Spleen (tissue), 11 donors: ENCODE measurements around the gene PRR22. TPM values are rescaled to one million over a fixed set of nuclear protein-coding genes. Genes with fewer than 3 reads are reported as not detected.

Source experiments
- DNase-seq: peaks from one replicate; pipeline ENCODE4 v3.0.0-alpha.2; 2020
- H3K27ac ChIP-seq, 8 donors: fragments of 200-600 bp; sonication (generic) in 7 of 8; 1 replicate in 4 of 8; 2 replicates in 4 of 8; pipeline versions ENCODE4 v1.5.0 to v1.8.0; 2016 to 2021; ENCODE audit warnings: inconsistent platforms in 4 of 8, mild to moderate bottlenecking in 4 of 8, moderate library complexity in 1 of 8
- H3K27me3 ChIP-seq, 7 donors: fragments of 200-600 bp; sonication (generic) in 6 of 7; replicated peaks in 1 of 7; 1 replicate in 4 of 7; 2 replicates in 3 of 7; pipeline versions ENCODE4 v1.5.0 to v1.8.0; 2016 to 2021; ENCODE audit warnings: inconsistent platforms in 3 of 7, mild to moderate bottlenecking in 1 of 7
- H3K36me3 ChIP-seq, 6 donors: fragments of 200-600 bp; sonication (generic) in 5 of 6; 1 replicate in 4 of 6; 2 replicates in 2 of 6; pipeline versions ENCODE4 v1.5.0 to v1.8.0; 2016 to 2021; ENCODE audit warnings: inconsistent platforms in 2 of 6
- H3K4me1 ChIP-seq, 6 donors: fragments of 200-600 bp; sonication (generic) in 5 of 6; 1 replicate in 3 of 6; 2 replicates in 3 of 6; pipeline versions ENCODE4 v1.5.0 to v1.8.0; 2016 to 2021; ENCODE audit warnings: inconsistent platforms in 3 of 6
- H3K4me3 ChIP-seq, 8 donors: fragments of 200-600 bp; sonication (generic) in 7 of 8; 1 replicate in 4 of 8; 2 replicates in 4 of 8; pipeline versions ENCODE4 v1.5.0 to v1.8.0; 2016 to 2021; ENCODE audit warnings: inconsistent platforms in 4 of 8, mild to moderate bottlenecking in 4 of 8, moderate library complexity in 2 of 8
- H3K9me3 ChIP-seq, 8 donors: fragments of 200-600 bp; sonication (generic) in 7 of 8; 1 replicate in 4 of 8; 2 replicates in 4 of 8; pipeline versions ENCODE4 v1.5.0 to v1.8.0; 2016 to 2021; ENCODE audit warnings: inconsistent platforms in 4 of 8
- CTCF ChIP-seq, 11 experiments: fragments of 200-600 bp in 7 of 11; fragments of 450-650 bp in 4 of 11; sonication (generic) in 4 of 11; IDR thresholded peaks in 8 of 11; conservative IDR thresholded peaks in 3 of 11; 1 replicate in 7 of 11; 2 replicates in 4 of 11; pipeline versions ENCODE4 v1.4.0 to v1.8.0; 2016 to 2021; ENCODE audit warnings: antibody characterized with exemption in 11 of 11, inconsistent platforms in 4 of 11, mild to moderate bottlenecking in 1 of 11
- POLR2A ChIP-seq, 3 donors: fragments of 450-650 bp; IDR thresholded peaks; one replicate each; pipeline ENCODE4 v1.5.1; 2017; ENCODE audit warnings: antibody characterized with exemption in 3 of 3, mild to moderate bottlenecking in 1 of 3
- POLR2AphosphoS5 ChIP-seq, 3 donors: sonication (generic); formaldehyde crosslinking; IDR thresholded peaks; one replicate each; pipeline ENCODE4 v1.5.1; 2017; ENCODE audit warnings: antibody characterized with exemption in 3 of 3
- WGBS, 5 donors: extraction: QIAGEN DNeasy Blood & Tissue Kit in 3 of 5; methylation state at CpG; one replicate each; pipeline versions ENCODE4 v1.1.5 to v1.1.7; 2013 to 2018; 5-methylcytosine and 5-hydroxymethylcytosine counted together
- intact Hi-C: fragments of 100-400 bp; cut with DNase I; formaldehyde crosslinking; loops from one replicate; pipeline ENCODE4 v1.15.0; 2023; ENCODE audit warnings: low total_unique reads
- polyA plus RNA-seq, 3 donors: library from polyadenylated mRNA; stranded (reverse); fragments of 200-250 nt; gene quantifications; one replicate each; pipeline ENCODE4 v1.2.1, GENCODE V29; 2013
- total RNA-seq, 7 donors: library from RNA; depleted of rRNA in 3 of 7; stranded (reverse); fragments of >200 nt in 3 of 7; fragmentation: NEBNext Ultra II Directional in 4 of 7; extraction: Animal tissue kit (Norgen Biotek cat#: 25700) in 4 of 7; gene quantifications; one replicate each; pipeline versions ENCODE4 v1.1.0 to v1.2.1, GENCODE V29; 2016 to 2021
- donor health status: healthy with polysubstance abuse.
- donor health status: DM: no; HTN: no; CAD: no; lungs with moderate emphysema.
- donor health status: DM: no; HTN: no; CAD: no.
- donor health status: Bipolar disorder and iron deficiency.
- donor health status: healthy.
- donor health status: DM: no; HTN: no; CAD: no.
- donor health status: DM: yes; HTN: yes; CAD: no.

The PRR22 gene
- total and polyA plus RNA-seq, 10 donors: 1.4 to 11.4 (median 4.3) TPM

- H3K27me3 ChIP-seq: peaks cover 0 to 18% (median 0%) of the 10 kb centered on the region in 7 donors
- H3K4me3 ChIP-seq: no peak overlapping the region
- TF ChIP-seq POLR2A (IDR thresholded peaks at IDR 0.05) (no peak), POLR2AphosphoS5 (IDR thresholded peaks at IDR 0.05) (no peak), CTCF (IDR thresholded peaks at IDR 0.05 in 8 of 11, conservative IDR thresholded peaks at IDR 0.05 in 3 of 11) (no peak)
- 72 to 87% (median 81%) methylated on average over 16 to 17 of the region's 17 CpGs for WGBS, 5 donors
- H3K36me3 ChIP-seq: no peaks in the 10 kb centered on the region
- H3K4me1 ChIP-seq: no peaks in the 10 kb centered on the region
- no peak overlapping the region for H3K27ac ChIP-seq
- no peak for DNase-seq
- intact Hi-C loops: no loop called here
- no peaks in the 10 kb centered on the region for H3K9me3 ChIP-seq
Measured at GRCh38 chr19:5775668-5776309, 8.8 kb downstream of the PRR22 start.

GRCh38 chr19:5774921-5775320 is 9.6 kb downstream of the PRR22 start:
- 79 to 89% (median 83%) methylated on average over 8 of the region's 8 CpGs for WGBS, 5 donors
- TF ChIP-seq POLR2AphosphoS5 (IDR thresholded peaks at IDR 0.05) (no peak), POLR2A (IDR thresholded peaks at IDR 0.05) (no peak), CTCF (IDR thresholded peaks at IDR 0.05 in 8 of 11, conservative IDR thresholded peaks at IDR 0.05 in 3 of 11) (no peak)
- Histone ChIP-seq H3K27ac (no peak overlapping the region), H3K9me3 (no peaks in the 10 kb centered on the region), H3K36me3 (no peaks in the 10 kb centered on the region), H3K27me3 (peaks cover 0 to 18% (median 0%) of the 10 kb centered on the region in 7 donors), H3K4me3 (no peak overlapping the region), H3K4me1 (no peaks in the 10 kb centered on the region)
- intact Hi-C loops: no loop called here
- DNase-seq: no peak

- H3K9me3 ChIP-seq: no peaks in the 10 kb centered on the region
- no peaks in the 10 kb centered on the region for H3K36me3 ChIP-seq
- no peak for TF ChIP-seq CTCF (IDR thresholded peaks at IDR 0.05 in 8 of 11, conservative IDR thresholded peaks at IDR 0.05 in 3 of 11)
- TF ChIP-seq POLR2A (IDR thresholded peaks at IDR 0.05): no peak
- no peak for TF ChIP-seq POLR2AphosphoS5 (IDR thresholded peaks at IDR 0.05)
- no peak overlapping the region for H3K4me3 ChIP-seq
- no peaks in the 10 kb centered on the region for H3K4me1 ChIP-seq
- H3K27ac ChIP-seq: no peak overlapping the region
- no peak for DNase-seq
- WGBS, 5 donors: 85 to 96% (median 88%) methylated on average over 5 of the region's 5 CpGs
- intact Hi-C loops: no loop called here
- H3K27me3 ChIP-seq: peaks cover 0 to 18% (median 0%) of the 10 kb centered on the region in 7 donors
Measured at GRCh38 chr19:5773276-5773675, 11.3 kb downstream of the PRR22 start.

- Histone ChIP-seq H3K9me3 (no peaks in the 10 kb centered on the region), H3K4me3 (no peak overlapping the region), H3K36me3 (no peaks in the 10 kb centered on the region), H3K4me1 (no peaks in the 10 kb centered on the region), H3K27ac (no peak overlapping the region), H3K27me3 (peaks cover 0 to 18% (median 0%) of the 10 kb centered on the region in 7 donors)
- DNase-seq: no peak
- intact Hi-C loops: no loop called here
- WGBS, 5 donors: 78 to 83% (median 82%) methylated on average over 19 of the region's 19 CpGs
- TF ChIP-seq POLR2A (IDR thresholded peaks at IDR 0.05) (no peak), POLR2AphosphoS5 (IDR thresholded peaks at IDR 0.05) (no peak), CTCF (IDR thresholded peaks at IDR 0.05 in 8 of 11, conservative IDR thresholded peaks at IDR 0.05 in 3 of 11) (no peak)
Measured at GRCh38 chr19:5772416-5772815, 12.1 kb downstream of the PRR22 start.
